ENCODE data around the gene FRY.
A peak's percentile ranks its signal among the peaks of the same experiment; 100 is the strongest.

- TF ChIP-seq ZBTB26 (CRISPR knock-in tag; IDR thresholded peaks at IDR 0.05; ENCODE audit: borderline replicate concordance) (no peak), USF2 (IDR thresholded peaks at IDR 0.05; ENCODE audit: low read depth, low read length) (no peak), USF2 (CRISPR knock-in tag; IDR thresholded peaks at IDR 0.05; ENCODE audit: borderline replicate concordance) (no peak), NFATC3 (CRISPR knock-in tag; IDR thresholded peaks at IDR 0.05) (no peak), RFX5 (IDR thresholded peaks at IDR 0.05; ENCODE audit: low read depth, low read length) (no peak), ATF4 (CRISPR knock-in tag; IDR thresholded peaks at IDR 0.05) (no peak), IRF9 (CRISPR knock-in tag; IDR thresholded peaks at IDR 0.05; ENCODE audit: borderline replicate concordance) (no peak), ARNT (IDR thresholded peaks at IDR 0.05) (no peak), NFYC (CRISPR knock-in tag; IDR thresholded peaks at IDR 0.05) (no peak), CTCF (CRISPR knock-in tag; IDR thresholded peaks at IDR 0.05) (peak; percentile 77), EZH2 (conservative IDR thresholded peaks at IDR 0.05; ENCODE audit: low read depth, low read length) (no peak), EHMT2 (IDR thresholded peaks at IDR 0.05; ENCODE audit: borderline replicate concordance, low read depth, low read length) (no peak), TCF12 (IDR thresholded peaks at IDR 0.05) (no peak), TCF12 (CRISPR knock-in tag; IDR thresholded peaks at IDR 0.05) (no peak), RNF2 (conservative IDR thresholded peaks at IDR 0.05; ENCODE audit: low read depth) (no peak)
Measured at GRCh38 chr13:32310134-32310706, 278.6 kb downstream of the FRY start.

Measured in HepG2 (cell line).